H54 (cell line): Measurements from ENCODE around the gene NR4A2.

ENCODE experiments used
- DNase-seq: peaks from one replicate; pipeline ENCODE4 v3.0.0; 2011; ENCODE audit warnings: low spot score, mixed read lengths; ENCODE audit not compliant: insufficient read length
- FAIRE-seq: peaks from 3 replicates; lab custom pipeline; 2011; peaks lifted over from hg19 to GRCh38; lab: Jason Lieb, UNC
- POLR2A ChIP-seq: IDR thresholded peaks from 2 replicates; pipeline ENCODE4 v1.6.1; 2011; ENCODE audit warnings: low read depth, mild to moderate bottlenecking, low read length

NR4A2 gene

GRCh38 chr2:156279446-156280150 lies 52.9 kb downstream of the NR4A2 start:
- DNase-seq, result no peak
- no peak for TF ChIP-seq POLR2A
- FAIRE-seq, result no peak
